CD1c-positive myeloid dendritic cell (primary cell): ENCODE results near the gene DEDD2.

Source experiments
- DNase-seq: peaks from one replicate; pipeline ENCODE4 v3.0.0-alpha.2; 2016; ENCODE audit errors: extremely low spot score

The DEDD2 gene

DNA sequence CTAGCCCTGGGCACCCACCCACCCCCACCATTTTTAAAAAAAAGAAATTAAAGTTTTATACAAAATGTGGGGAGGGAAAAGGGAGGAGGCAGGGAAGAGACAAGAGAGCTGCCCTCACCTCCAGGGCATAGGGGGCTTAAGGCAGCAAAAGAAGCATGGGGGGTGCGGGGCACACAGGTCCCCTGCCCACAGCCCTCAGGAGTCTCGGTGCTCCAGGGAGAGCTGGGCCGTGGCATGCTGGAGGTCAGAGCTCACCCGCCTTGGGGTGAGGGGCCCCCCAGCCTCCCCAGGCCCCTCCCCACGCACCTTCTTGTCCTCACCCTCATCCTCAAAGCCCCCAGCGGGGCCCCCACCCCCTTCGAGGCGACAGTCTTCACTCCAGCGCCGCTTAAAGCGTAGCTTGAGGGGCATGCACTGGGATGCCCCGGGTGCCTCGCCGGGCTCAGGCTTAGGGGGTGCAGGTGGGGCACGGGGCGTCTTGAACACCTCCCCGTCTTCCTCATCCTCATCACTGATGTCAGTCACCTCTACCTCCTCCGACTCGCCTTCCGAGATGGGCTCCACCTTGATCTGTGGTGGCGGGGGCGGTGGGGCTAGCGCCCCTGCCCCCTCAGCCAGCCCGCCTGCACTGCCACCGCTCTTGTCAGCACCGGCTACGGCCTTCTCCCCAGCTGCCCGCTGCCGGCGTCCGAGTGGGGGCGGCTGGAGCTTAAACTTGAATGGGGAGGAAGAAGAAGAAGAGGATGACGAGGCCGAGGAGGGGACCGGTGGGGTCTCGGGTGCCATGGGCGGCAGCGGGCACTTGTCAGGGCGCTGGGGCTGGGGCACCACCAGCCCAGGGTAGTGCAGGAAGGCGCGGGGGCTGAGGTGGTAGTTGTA lies 31.0 kb upstream of the DEDD2 start:
- no peak for DNase-seq

DNA sequence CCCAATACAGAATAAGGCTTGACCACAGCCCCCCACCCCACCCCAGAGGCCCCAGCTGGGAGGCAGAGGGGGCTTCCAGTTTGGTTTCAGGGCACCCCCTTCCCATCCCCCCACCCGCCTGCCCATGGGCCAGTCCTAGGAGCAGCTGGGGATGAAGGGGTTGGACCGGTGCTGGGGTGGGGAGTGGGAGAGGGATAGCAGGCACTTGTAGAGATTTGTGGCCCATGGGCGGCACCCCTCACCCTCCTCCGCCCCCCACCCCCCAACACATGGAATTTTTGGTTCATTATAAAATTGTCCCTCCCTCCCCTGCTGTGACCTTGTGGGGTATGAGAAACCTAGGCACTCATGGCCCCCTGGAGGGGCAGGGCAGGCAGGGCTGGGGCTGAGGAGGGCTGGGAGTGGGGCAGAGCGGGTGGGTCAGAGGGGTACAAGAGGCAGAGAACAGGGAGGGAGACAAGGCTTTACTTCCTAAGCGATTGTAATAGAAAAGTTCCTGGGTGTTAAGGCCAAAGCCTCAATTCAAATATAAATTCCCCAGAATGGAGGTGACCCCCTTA lies 30.2 kb upstream of the DEDD2 start:
- no peak for DNase-seq

GRCh38 chr19:42246922-42247639 lies 29.6 kb upstream of the DEDD2 start:
- DNase-seq: no peak

- DNase-seq: peak; percentile 34
Measured at GRCh38 chr19:42246143-42246921, 28.9 kb upstream of the DEDD2 start.

DNA sequence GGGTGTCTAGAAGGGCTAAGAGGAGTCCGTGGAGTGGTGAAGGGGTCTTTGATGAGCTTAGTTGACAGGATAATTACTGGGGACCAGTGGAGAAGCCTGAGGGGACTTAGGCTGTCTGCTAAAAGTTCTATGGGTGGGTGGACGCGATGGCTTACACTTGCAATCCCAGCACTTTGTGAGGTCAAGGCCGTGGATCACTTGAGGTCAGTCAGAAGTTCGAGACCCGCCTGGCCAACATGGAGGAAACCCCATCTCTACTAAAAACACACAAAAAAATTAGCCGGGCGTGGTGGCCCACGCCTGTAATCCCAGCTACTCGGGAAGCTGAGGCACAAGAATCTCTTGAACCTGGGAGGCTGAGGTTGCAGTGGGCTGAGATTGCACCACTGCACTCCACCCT lies 27.8 kb upstream of the DEDD2 start:
- no peak for DNase-seq

DNA sequence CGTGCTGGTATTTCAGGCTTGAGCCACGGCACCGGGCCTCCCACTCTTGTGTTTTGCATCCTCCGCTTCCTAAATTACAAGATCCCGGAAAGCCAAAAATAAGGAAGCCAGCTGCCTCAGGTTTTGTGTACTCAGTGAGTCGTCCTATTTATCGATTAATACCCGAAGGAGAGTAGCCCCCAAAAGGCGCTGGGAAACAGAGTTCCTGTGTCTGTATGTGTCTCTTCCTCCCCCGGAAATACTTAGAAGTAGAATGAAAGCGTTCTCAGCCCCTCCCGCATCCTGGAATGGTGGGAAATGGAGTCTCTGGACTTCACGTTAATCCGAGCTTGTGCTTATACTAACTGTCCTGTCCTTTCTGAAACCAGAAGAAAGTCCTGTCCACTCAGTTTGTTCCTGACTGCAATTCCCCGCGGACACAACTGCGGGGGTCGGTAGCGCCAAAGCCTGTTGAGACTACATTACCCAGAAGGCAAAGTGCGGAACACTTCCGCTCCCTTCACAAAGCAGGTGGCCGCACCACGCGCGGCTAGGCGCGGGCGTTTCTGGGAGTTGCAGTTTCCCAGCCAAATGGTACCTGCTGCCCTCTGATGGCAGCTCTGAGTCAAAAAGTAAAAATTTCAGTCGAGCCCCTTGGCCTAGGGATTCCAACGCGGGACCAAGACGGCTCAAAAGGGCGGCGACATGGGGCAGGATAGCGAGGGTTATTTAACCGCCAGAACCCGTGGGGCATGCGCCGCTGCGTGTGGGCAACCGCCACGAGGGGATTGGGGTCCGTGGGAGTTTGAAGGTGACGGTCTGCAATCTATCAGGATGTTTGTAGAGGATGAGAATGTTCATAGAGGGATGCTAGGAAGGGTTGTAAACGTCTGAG lies 27.1 kb upstream of the DEDD2 start:
- DNase-seq: peak; percentile 97

GRCh38 chr19:42242512-42243409 lies 25.3 kb upstream of the DEDD2 start, which contains the start of gene GSK3A:
Gene GSK3A, minus strand, starts transcription at chr19:42242602. Its CDS starts 137 bp downstream, at chr19:42242465.
- DNase-seq: peak; percentile 98

- no peak for DNase-seq
Measured at GRCh38 chr19:42242069-42242511, 24.6 kb upstream of the DEDD2 start.

DNA sequence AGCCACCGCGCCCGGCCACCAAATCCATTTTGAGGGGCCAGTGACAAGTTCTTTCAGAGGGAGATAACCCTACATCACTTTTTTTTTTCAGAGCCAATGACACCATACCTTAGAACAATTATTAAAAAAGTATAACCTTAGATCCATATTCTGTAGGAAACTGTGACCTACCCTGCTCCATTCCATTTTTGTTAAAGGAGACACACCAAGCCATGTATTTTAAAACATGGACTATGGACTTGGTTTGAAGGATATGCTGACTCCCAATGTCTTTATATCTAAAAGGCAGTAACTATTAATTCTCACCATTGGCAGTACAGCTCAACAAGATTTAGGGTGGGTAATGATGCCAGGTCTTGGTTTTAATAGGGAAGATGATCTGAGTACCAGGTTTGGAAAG lies 23.8 kb upstream of the DEDD2 start:
- DNase-seq: no peak

GRCh38 chr19:42239544-42240220 lies 22.2 kb upstream of the DEDD2 start:
- DNase-seq: no peak

GRCh38 chr19:42235181-42235580 lies 17.7 kb upstream of the DEDD2 start:
- no peak for DNase-seq

GRCh38 chr19:42234364-42234763 lies 16.9 kb upstream of the DEDD2 start:
- DNase-seq: no peak

GRCh38 chr19:42233678-42234292 lies 16.3 kb upstream of the DEDD2 start:
- DNase-seq: no peak

- DNase-seq: no peak
Measured at GRCh38 chr19:42233106-42233505, 15.6 kb upstream of the DEDD2 start.

GRCh38 chr19:42232435-42232834 lies 15.0 kb upstream of the DEDD2 start:
- no peak for DNase-seq

- DNase-seq: no peak
Measured at GRCh38 chr19:42230571-42230970, 13.1 kb upstream of the DEDD2 start.

DNA sequence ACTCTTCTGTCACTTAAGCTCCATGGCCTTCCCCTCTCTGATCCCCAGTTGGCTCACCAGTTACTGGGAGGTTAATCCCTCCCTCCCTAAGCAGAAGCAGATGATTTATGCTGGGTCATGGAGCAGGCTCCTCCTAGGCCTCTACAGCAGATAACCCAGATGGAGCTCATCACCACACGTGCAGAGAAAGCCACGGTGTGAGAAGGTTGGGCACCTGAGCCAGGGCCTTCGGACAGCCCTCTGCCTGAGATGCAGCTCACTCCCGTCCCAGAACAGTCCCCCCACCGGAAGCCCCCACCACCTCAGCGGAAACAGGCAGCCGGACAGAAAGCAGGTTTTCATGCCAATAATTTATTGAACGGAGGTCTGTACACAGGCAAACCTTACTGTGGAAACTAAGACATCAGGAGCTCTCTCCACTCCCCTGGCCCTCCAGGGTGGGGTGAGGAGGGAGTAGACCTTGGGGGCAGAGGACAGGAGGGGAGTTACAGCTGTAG lies 12.4 kb upstream of the DEDD2 start:
- no peak for DNase-seq

- DNase-seq: no peak
Measured at GRCh38 chr19:42229301-42229854, 11.9 kb upstream of the DEDD2 start.
